ENCODE results near the gene MAMLD1.

GRCh38 chrX:150339736-150340135 is 23.4 kb upstream of the MAMLD1 start:
- TF ChIP-seq, protein P1, sequence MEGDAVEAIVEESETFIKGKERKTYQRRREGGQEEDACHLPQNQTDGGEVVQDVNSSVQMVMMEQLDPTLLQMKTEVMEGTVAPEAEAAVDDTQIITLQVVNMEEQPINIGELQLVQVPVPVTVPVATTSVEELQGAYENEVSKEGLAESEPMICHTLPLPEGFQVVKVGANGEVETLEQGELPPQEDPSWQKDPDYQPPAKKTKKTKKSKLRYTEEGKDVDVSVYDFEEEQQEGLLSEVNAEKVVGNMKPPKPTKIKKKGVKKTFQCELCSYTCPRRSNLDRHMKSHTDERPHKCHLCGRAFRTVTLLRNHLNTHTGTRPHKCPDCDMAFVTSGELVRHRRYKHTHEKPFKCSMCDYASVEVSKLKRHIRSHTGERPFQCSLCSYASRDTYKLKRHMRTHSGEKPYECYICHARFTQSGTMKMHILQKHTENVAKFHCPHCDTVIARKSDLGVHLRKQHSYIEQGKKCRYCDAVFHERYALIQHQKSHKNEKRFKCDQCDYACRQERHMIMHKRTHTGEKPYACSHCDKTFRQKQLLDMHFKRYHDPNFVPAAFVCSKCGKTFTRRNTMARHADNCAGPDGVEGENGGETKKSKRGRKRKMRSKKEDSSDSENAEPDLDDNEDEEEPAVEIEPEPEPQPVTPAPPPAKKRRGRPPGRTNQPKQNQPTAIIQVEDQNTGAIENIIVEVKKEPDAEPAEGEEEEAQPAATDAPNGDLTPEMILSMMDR (IDR thresholded peaks at IDR 0.05): no peak
- TF ChIP-seq POLR2A (IDR thresholded peaks at IDR 0.05): no peak
